Loucy (cell line): ENCODE data around the gene POLA2.

Experiments
- H2AFZ ChIP-seq: fragments of 200-600 bp; sonication (generic); 2 replicates; pipeline ENCODE4 v1.6.0; 2016; ENCODE audit warnings: antibody characterized with exemption, mild to moderate bottlenecking, low read length, moderate library complexity
- H3F3A ChIP-seq: fragments of 200-600 bp; 2 replicates; pipeline ENCODE4 v1.6.0; 2016; ENCODE audit warnings: antibody characterized with exemption, low read depth, mild to moderate bottlenecking
- H3K27me3 ChIP-seq: fragments of 200-600 bp; sonication (generic); 2 replicates; pipeline ENCODE4 v1.6.1; 2014; ENCODE audit warnings: low read length, mild to moderate bottlenecking; ENCODE audit not compliant: insufficient read depth, poor library complexity, severe bottlenecking
- H3K36me3 ChIP-seq: fragments of 200-600 bp; sonication (generic); 2 replicates; pipeline ENCODE4 v1.6.1; 2016; ENCODE audit warnings: low read length; ENCODE audit not compliant: insufficient read depth
- H3K4me1 ChIP-seq: fragments of 200-600 bp; sonication (generic); 2 replicates; pipeline ENCODE4 v1.5.1; 2014; ENCODE audit warnings: low read length, mild to moderate bottlenecking; ENCODE audit not compliant: insufficient read depth, poor library complexity, severe bottlenecking
- H3K4me2 ChIP-seq: fragments of 200-600 bp; sonication (generic); 2 replicates; pipeline ENCODE4 v1.6.0; 2014; ENCODE audit warnings: antibody characterized with exemption, low read length, low read depth, mild to moderate bottlenecking; ENCODE audit not compliant: poor library complexity, severe bottlenecking
- H3K4me3 ChIP-seq: fragments of 200-600 bp; sonication (generic); 2 replicates; pipeline ENCODE4 v1.5.1; 2014; ENCODE audit warnings: low read length, mild to moderate bottlenecking, mixed read lengths; ENCODE audit not compliant: poor library complexity, severe bottlenecking
- H3K79me2 ChIP-seq: fragments of 200-600 bp; sonication (generic); 2 replicates; pipeline ENCODE4 v1.6.1; 2014; ENCODE audit warnings: low read length; ENCODE audit not compliant: insufficient read depth
- H3K9ac ChIP-seq: fragments of 200-600 bp; sonication (generic); 2 replicates; pipeline ENCODE4 v1.6.0; 2014; ENCODE audit warnings: mild to moderate bottlenecking, low read depth, low read length, moderate library complexity; ENCODE audit not compliant: poor library complexity, severe bottlenecking
- H3K9me2 ChIP-seq: fragments of 200-600 bp; sonication (generic); replicated peaks from 2 replicates; pipeline ENCODE4 v1.6.1; 2016; ENCODE audit warnings: low read depth, low read length, mixed read lengths
- H3K9me3 ChIP-seq: fragments of 200-600 bp; sonication (generic); 2 replicates; pipeline ENCODE4 v1.6.1; 2014; ENCODE audit warnings: mild to moderate bottlenecking, antibody characterized with exemption, low read length, low read depth; ENCODE audit not compliant: insufficient read depth
- H4K20me1 ChIP-seq: fragments of 200-600 bp; sonication (generic); 2 replicates; pipeline ENCODE4 v1.6.0; 2014; ENCODE audit warnings: antibody characterized with exemption, low read length, mild to moderate bottlenecking; ENCODE audit not compliant: insufficient read depth, poor library complexity, severe bottlenecking
- CTCF ChIP-seq: fragments of 200-600 bp; sonication (generic); conservative IDR thresholded peaks from 2 replicates; pipeline ENCODE4 v1.5.1; 2014; ENCODE audit warnings: mild to moderate bottlenecking, antibody characterized with exemption, low read length
- EZH2phosphoT487 ChIP-seq: fragments of 200-600 bp; IDR thresholded peaks from 2 replicates; pipeline ENCODE4 v1.6.1; 2018; ENCODE audit warnings: antibody characterized with exemption, mild to moderate bottlenecking, moderate library complexity, borderline replicate concordance

POLA2 gene

GRCh38 chr11:65280646-65281045 is 18.9 kb downstream of the POLA2 start:
- no peaks in the 10 kb centered on the region for H3K4me1 ChIP-seq
- H4K20me1 ChIP-seq = no peaks in the 10 kb centered on the region
- no peaks in the 10 kb centered on the region for H3K9me3 ChIP-seq
- TF ChIP-seq EZH2phosphoT487 (no peak), CTCF (no peak)
- H3K4me2 ChIP-seq = no peak overlapping the region
- no peaks in the 10 kb centered on the region for H3K27me3 ChIP-seq
- peaks cover 79% of the 10 kb centered on the region for H3K36me3 ChIP-seq
- no peak overlapping the region for H3K9ac ChIP-seq
- no peak overlapping the region for H3K4me3 ChIP-seq
- no peak overlapping the region for H2AFZ ChIP-seq
- no peaks in the 10 kb centered on the region for H3F3A ChIP-seq
- H3K9me2 ChIP-seq = no peaks in the 10 kb centered on the region
- H3K79me2 ChIP-seq = no peaks in the 10 kb centered on the region

- no peak for TF ChIP-seq EZH2phosphoT487
- H3K4me2 ChIP-seq = no peak overlapping the region
- H3K4me1 ChIP-seq = no peaks in the 10 kb centered on the region
- H3K36me3 ChIP-seq = peaks cover 89% of the 10 kb centered on the region; the same call in 1 of the 2 replicates
- no peaks in the 10 kb centered on the region for H3K9me3 ChIP-seq
- H3K27me3 ChIP-seq = no peaks in the 10 kb centered on the region
- no peak overlapping the region for H2AFZ ChIP-seq
- no peaks in the 10 kb centered on the region for H3K79me2 ChIP-seq
- H3K4me3 ChIP-seq = no peak overlapping the region
- H3K9ac ChIP-seq = no peak overlapping the region
- H3F3A ChIP-seq = no peaks in the 10 kb centered on the region
- no peaks in the 10 kb centered on the region for H4K20me1 ChIP-seq
- H3K9me2 ChIP-seq = no peaks in the 10 kb centered on the region
Measured at GRCh38 chr11:65286686-65287085, 24.9 kb downstream of the POLA2 start.

GRCh38 chr11:65287601-65288000 is 25.8 kb downstream of the POLA2 start:
- Histone ChIP-seq H3K4me1 (no peaks in the 10 kb centered on the region), H3K9me2 (no peaks in the 10 kb centered on the region), H4K20me1 (no peaks in the 10 kb centered on the region), H3K27me3 (no peaks in the 10 kb centered on the region), H3K9me3 (no peaks in the 10 kb centered on the region), H2AFZ (no peak overlapping the region), H3K9ac (no peak overlapping the region), H3K4me3 (no peak overlapping the region), H3K36me3 (peaks cover 87% of the 10 kb centered on the region; the same call in 1 of the 2 replicates), H3F3A (no peaks in the 10 kb centered on the region), H3K4me2 (no peak overlapping the region), H3K79me2 (no peaks in the 10 kb centered on the region)
- TF ChIP-seq EZH2phosphoT487 = no peak

- no peak for TF ChIP-seq EZH2phosphoT487
- TF ChIP-seq CTCF = no peak
- Histone ChIP-seq H3K4me1 (no peaks in the 10 kb centered on the region), H2AFZ (no peak overlapping the region), H3K79me2 (no peaks in the 10 kb centered on the region), H3K36me3 (peaks cover 89% of the 10 kb centered on the region; the same call in 1 of the 2 replicates), H3K4me2 (no peak overlapping the region), H3K9me3 (no peaks in the 10 kb centered on the region), H3K9ac (no peak overlapping the region), H3K4me3 (no peak overlapping the region), H3K9me2 (no peaks in the 10 kb centered on the region), H3K27me3 (no peaks in the 10 kb centered on the region), H3F3A (no peaks in the 10 kb centered on the region), H4K20me1 (no peaks in the 10 kb centered on the region)
Measured at GRCh38 chr11:65288706-65289536, 27.2 kb downstream of the POLA2 start.
